A673 (cell line): ENCODE results near the gene RAPGEF2. TPM values are rescaled to one million over a fixed set of nuclear protein-coding genes. Genes with fewer than 3 reads are reported as not detected.

Experiments used
- BruUV-seq: library from RNA; stranded (reverse); fragments of 400-500 nt; replicated peaks from 2 replicates; lab custom pipeline; 2021; lab: Mats Ljungman, UMichigan
- CTCF ChIA-PET: fragments of 300-600 bp; sonication (Branson Sonifier 250); formaldehyde crosslinking; loops from one replicate; lab custom pipeline; 2022; ENCODE audit warnings: antibody characterized with exemption; lab: Charles Lee
- POLR2A ChIA-PET: fragments of 300-600 bp; sonication (Branson Sonifier 250); formaldehyde crosslinking; loops from one replicate; lab custom pipeline; 2022; ENCODE audit warnings: antibody characterized with exemption; ENCODE audit not compliant: low non-redundant PET; lab: Charles Lee
- DNase-seq: peaks from one replicate; pipeline ENCODE4 v3.0.0-alpha.2; 2015; ENCODE audit warnings: low spot score
- H3K27ac ChIP-seq: fragments of 200-600 bp; sonication (generic); 2 replicates; pipeline ENCODE4 v1.5.1; 2016; ENCODE audit warnings: mixed run types, low read depth, mild to moderate bottlenecking, mixed read lengths, antibody characterized with exemption, low read length; ENCODE audit not compliant: poor library complexity, severe bottlenecking
- H3K27me3 ChIP-seq: fragments of 200-600 bp; sonication (generic); replicated peaks from 2 replicates; pipeline ENCODE4 v1.6.1; 2017; ENCODE audit warnings: mixed run types, low read depth, mild to moderate bottlenecking, mixed read lengths, antibody characterized with exemption, low read length; ENCODE audit not compliant: insufficient read depth, poor library complexity
- H3K36me3 ChIP-seq: fragments of 200-600 bp; sonication (generic); 2 replicates; pipeline ENCODE4 v1.6.1; 2016; ENCODE audit warnings: mixed run types, mild to moderate bottlenecking, mixed read lengths, antibody characterized with exemption, low read length; ENCODE audit not compliant: insufficient read depth, poor library complexity, severe bottlenecking
- H3K4me1 ChIP-seq: fragments of 200-600 bp; sonication (generic); 2 replicates; pipeline ENCODE4 v1.6.1; 2017; ENCODE audit warnings: mixed run types, mild to moderate bottlenecking, mixed read lengths, antibody characterized with exemption, low read length; ENCODE audit not compliant: insufficient read depth, poor library complexity, severe bottlenecking
- H3K4me3 ChIP-seq: fragments of 200-600 bp; sonication (generic); 2 replicates; pipeline ENCODE4 v1.5.1; 2016; ENCODE audit warnings: low read depth, mixed run types, mild to moderate bottlenecking, mixed read lengths, low read length; ENCODE audit not compliant: poor library complexity, severe bottlenecking
- H3K9me3 ChIP-seq: fragments of 200-600 bp; sonication (generic); 2 replicates; pipeline ENCODE4 v1.6.1; 2016; ENCODE audit warnings: mixed run types, low read depth, mild to moderate bottlenecking, mixed read lengths, antibody characterized with exemption, low read length; ENCODE audit not compliant: poor library complexity, severe bottlenecking
- EZH2 ChIP-seq: fragments of 200-600 bp; sonication (generic); IDR thresholded peaks from 2 replicates; pipeline ENCODE4 v1.6.1; 2017; ENCODE audit warnings: borderline replicate concordance, low read depth, mild to moderate bottlenecking, mixed read lengths, antibody characterized with exemption, low read length; ENCODE audit not compliant: poor library complexity, severe bottlenecking
- intact Hi-C: fragments of 100-400 bp; cut with micrococcal nuclease; formaldehyde crosslinking; loops from one replicate; pipeline ENCODE4 v1.10.0; 2022; ENCODE audit not compliant: unreplicated experiment
- total RNA-seq: library from RNA; stranded (reverse); gene quantifications from 2 replicates; pipeline ENCODE4 v1.2.3, GENCODE V29; 2021
- TF ChIP-seq, protein P1 (sequence below): fragments of 300-800, 200-600 bp; sonication (generic); conservative IDR thresholded peaks from 2 replicates; pipeline ENCODE4 v1.5.1; 2017; ENCODE audit warnings: low read depth, mild to moderate bottlenecking, antibody characterized with exemption, low read length, moderate library complexity, mixed read lengths

Gene RAPGEF2
- total RNA-seq, 1 experiment from 2014 or later, result 31.9 TPM

DNA sequence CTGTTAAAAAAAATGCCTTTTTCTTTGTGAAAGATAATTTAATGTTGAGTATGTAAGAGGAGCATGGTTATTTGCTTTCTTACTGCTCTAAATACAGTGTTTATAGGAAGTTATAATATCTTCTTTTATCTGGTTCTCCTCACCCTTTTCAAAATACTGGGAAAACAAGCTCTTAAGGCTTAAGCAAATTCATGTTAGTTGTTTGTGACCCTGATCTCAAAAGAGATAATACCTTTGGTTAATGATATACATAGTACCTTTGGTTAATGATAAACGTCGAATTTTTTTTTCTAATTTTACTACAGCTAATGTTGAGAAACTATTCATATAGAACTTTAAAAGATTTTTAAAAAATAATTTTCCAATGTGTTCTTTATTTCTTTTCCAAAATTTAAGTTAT is 180.1 kb downstream of the RAPGEF2 start:
- peak overlapping the region; percentile 73 for H3K27ac ChIP-seq
- no TSS peak for BruUV-seq
- TF ChIP-seq EZH2, result no peak
- TF ChIP-seq, protein P1, sequence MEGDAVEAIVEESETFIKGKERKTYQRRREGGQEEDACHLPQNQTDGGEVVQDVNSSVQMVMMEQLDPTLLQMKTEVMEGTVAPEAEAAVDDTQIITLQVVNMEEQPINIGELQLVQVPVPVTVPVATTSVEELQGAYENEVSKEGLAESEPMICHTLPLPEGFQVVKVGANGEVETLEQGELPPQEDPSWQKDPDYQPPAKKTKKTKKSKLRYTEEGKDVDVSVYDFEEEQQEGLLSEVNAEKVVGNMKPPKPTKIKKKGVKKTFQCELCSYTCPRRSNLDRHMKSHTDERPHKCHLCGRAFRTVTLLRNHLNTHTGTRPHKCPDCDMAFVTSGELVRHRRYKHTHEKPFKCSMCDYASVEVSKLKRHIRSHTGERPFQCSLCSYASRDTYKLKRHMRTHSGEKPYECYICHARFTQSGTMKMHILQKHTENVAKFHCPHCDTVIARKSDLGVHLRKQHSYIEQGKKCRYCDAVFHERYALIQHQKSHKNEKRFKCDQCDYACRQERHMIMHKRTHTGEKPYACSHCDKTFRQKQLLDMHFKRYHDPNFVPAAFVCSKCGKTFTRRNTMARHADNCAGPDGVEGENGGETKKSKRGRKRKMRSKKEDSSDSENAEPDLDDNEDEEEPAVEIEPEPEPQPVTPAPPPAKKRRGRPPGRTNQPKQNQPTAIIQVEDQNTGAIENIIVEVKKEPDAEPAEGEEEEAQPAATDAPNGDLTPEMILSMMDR, result no peak

DNA sequence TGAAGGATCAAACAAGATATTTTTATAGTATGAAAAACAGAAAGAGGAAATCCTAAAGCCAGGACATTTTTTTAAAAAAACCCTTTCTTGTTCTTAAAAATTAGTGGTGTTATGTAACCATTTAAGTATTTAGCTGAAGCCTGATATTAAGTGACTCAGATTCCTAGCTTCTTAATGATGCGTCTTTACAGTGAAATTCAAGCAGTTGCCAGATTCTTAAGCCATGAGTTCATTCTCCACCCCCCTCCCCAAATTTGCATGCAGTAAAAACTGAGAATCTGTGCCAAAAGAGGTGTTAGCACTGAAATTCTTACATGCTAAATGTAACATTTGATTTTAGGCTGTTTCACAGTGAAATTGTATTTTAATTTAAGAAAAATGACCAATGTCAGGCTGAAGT is 180.8 kb downstream of the RAPGEF2 start:
- DNase-seq, result peak; percentile 91
- BruUV-seq, result no TSS peak
- Histone ChIP-seq H3K4me1 (peaks cover 57% of the 10 kb centered on the region), H3K9me3 (no peaks in the 10 kb centered on the region), H3K36me3 (no peaks in the 10 kb centered on the region), H3K4me3 (no peak overlapping the region), H3K27ac (peak overlapping the region; percentile 73), H3K27me3 (no peaks in the 10 kb centered on the region)
- no peak for TF ChIP-seq EZH2
- TF ChIP-seq, protein P1, result no peak
- POLR2A ChIA-PET, result no interaction called here
- CTCF ChIA-PET, result interaction anchor here (1.0 kb wide), 1 partner anchor 11 kb away, joined by 3 read pairs; no protein-coding TSS in a partner anchor
- intact Hi-C loops, result no loop called here

More for the DNA sequence above, 180.1 kb downstream of the RAPGEF2 start:
- Histone ChIP-seq H3K4me1 (peaks cover 50% of the 10 kb centered on the region), H3K9me3 (no peaks in the 10 kb centered on the region), H3K27me3 (no peaks in the 10 kb centered on the region), H3K4me3 (no peak overlapping the region), H3K36me3 (no peaks in the 10 kb centered on the region)
- ChIA-PET POLR2A (no interaction called here), CTCF (no interaction called here)
- intact Hi-C loops, result no loop called here
- no peak for DNase-seq

DNA sequence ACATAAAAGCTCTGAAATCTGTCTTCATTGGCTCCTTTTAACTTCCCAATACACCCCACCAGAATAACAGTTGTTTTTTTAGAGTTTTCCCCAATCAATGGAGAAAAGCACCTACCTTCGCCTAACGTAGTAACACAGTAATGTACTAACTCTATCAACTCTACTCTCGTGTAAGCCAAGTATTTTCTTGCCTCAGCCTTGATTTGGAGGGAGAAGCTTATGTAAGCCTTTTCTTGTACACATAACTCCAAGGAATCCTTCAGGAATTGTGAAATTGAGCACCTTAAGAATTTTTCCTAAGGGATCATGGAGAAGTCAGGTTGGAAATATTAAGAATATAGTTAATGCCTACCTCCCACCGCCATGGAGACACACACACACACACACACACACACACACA is 181.2 kb downstream of the RAPGEF2 start:
- intact Hi-C loops, result no loop called here

More for the DNA sequence above, 181.2 kb downstream of the RAPGEF2 start:
- Histone ChIP-seq H3K27me3 (no peaks in the 10 kb centered on the region), H3K4me1 (peaks cover 61% of the 10 kb centered on the region), H3K36me3 (no peaks in the 10 kb centered on the region), H3K4me3 (no peak overlapping the region), H3K27ac (peak overlapping the region; percentile 73), H3K9me3 (no peaks in the 10 kb centered on the region)
- DNase-seq, result no peak
- POLR2A ChIA-PET, result interaction anchor here (0.6 kb wide), 1 partner anchor 57 kb away, joined by 3 read pairs; no protein-coding TSS in a partner anchor
- TSS peak; percentile 32 for BruUV-seq
- CTCF ChIA-PET, result interaction anchor here (1.0 kb wide), 1 partner anchor 10 kb away, joined by 3 read pairs; no protein-coding TSS in a partner anchor
- TF ChIP-seq, protein P1, result no peak
- no peak for TF ChIP-seq EZH2
